IMR-90 (cell line): ENCODE results near the gene PCDHB11. TPM values are rescaled to one million over a fixed set of nuclear protein-coding genes. Genes with fewer than 3 reads are reported as not detected.
"Not testable (repeated sequence)": the region's sequence is repeated elsewhere in the genome, so short reads cannot be mapped to it uniquely, and the experiment has no call there.

Experiments used
- ATAC-seq: fragments of 200-7000 bp; cut with Tn5 transposase; 2 replicates; pipeline ENCODE4 v1.9.1; 2020; ENCODE audit warnings: low read depth, mild to moderate bottlenecking, moderate library complexity
- BruUV-seq: library from RNA; stranded (reverse); fragments of 400-500 nt; replicated peaks from 2 replicates; lab custom pipeline; 2021; lab: Mats Ljungman, UMichigan
- CTCF ChIA-PET: fragments of 300-600 bp; formaldehyde crosslinking; extraction: SDS; loops from one replicate; lab custom pipeline; 2021; ENCODE audit warnings: antibody characterized with exemption; lab: Yijun Ruan, JAX
- POLR2A ChIA-PET: fragments of 300-600 bp; sonication (Branson Sonifier 250); formaldehyde crosslinking; loops from one replicate; lab custom pipeline; 2022; ENCODE audit warnings: antibody characterized with exemption; ENCODE audit not compliant: unreplicated experiment; lab: Charles Lee
- DNase-seq: peaks from one replicate; pipeline ENCODE4 v3.0.0; 2013
- H2AFZ ChIP-seq: replicated peaks from 2 replicates; pipeline ENCODE3; 2013; ENCODE audit warnings: low read length, mild to moderate bottlenecking; ENCODE audit not compliant: poor library complexity
- H2AK5ac ChIP-seq: 2 replicates; pipeline ENCODE4 v1.6.1; 2013; ENCODE audit warnings: low read depth, low read length, inconsistent platforms
- H2AK9ac ChIP-seq: replicated peaks from 2 replicates; pipeline ENCODE3; 2013; ENCODE audit warnings: mild to moderate bottlenecking, low read depth, low read length, moderate library complexity; ENCODE audit not compliant: poor library complexity
- H2BK120ac ChIP-seq: 2 replicates; pipeline ENCODE4 v1.6.1; 2013; ENCODE audit warnings: low read depth, low read length, inconsistent platforms
- H2BK15ac ChIP-seq: 3 replicates; pipeline ENCODE4 v1.6.1; 2013; ENCODE audit warnings: low read depth, low read length, inconsistent platforms
- H2BK20ac ChIP-seq: 2 replicates; pipeline ENCODE4 v1.6.1; 2013; ENCODE audit warnings: low read depth, mild to moderate bottlenecking, inconsistent platforms, low read length, moderate library complexity
- H2BK5ac ChIP-seq: 2 replicates; pipeline ENCODE4 v1.6.1; 2013; ENCODE audit warnings: mild to moderate bottlenecking, low read depth, low read length, inconsistent platforms; ENCODE audit not compliant: poor library complexity, severe bottlenecking
- H3K14ac ChIP-seq: replicated peaks from 2 replicates; pipeline ENCODE4 v1.6.1; 2013; ENCODE audit warnings: low read depth, low read length, inconsistent platforms
- H3K18ac ChIP-seq: 2 replicates; pipeline ENCODE4 v1.6.1; 2013; ENCODE audit warnings: low read depth, low read length, control low read depth
- H3K23ac ChIP-seq: 2 replicates; pipeline ENCODE4 v1.6.1; 2013; ENCODE audit warnings: low read depth, low read length, inconsistent platforms
- H3K27ac ChIP-seq: 2 replicates; pipeline ENCODE4 v1.5.1; 2013; ENCODE audit warnings: mild to moderate bottlenecking, control low read depth, low read length; ENCODE audit not compliant: insufficient read depth
- H3K27me3 ChIP-seq: 2 replicates; pipeline ENCODE4 v1.6.1; 2013; ENCODE audit warnings: low read length; ENCODE audit not compliant: control insufficient read depth, insufficient read depth
- H3K36me3 ChIP-seq: 2 replicates; pipeline ENCODE4 v1.6.1; 2013; ENCODE audit warnings: low read length, mixed read lengths; ENCODE audit not compliant: control insufficient read depth, insufficient read depth
- H3K4ac ChIP-seq: 2 replicates; pipeline ENCODE4 v1.6.1; 2013; ENCODE audit warnings: low read depth, low read length, inconsistent platforms
- H3K4me1 ChIP-seq: 2 replicates; pipeline ENCODE4 v1.6.1; 2013; ENCODE audit warnings: low read length, mixed read lengths; ENCODE audit not compliant: control insufficient read depth, insufficient read depth
- H3K4me2 ChIP-seq: 2 replicates; pipeline ENCODE4 v1.6.1; 2013; ENCODE audit warnings: low read depth, mild to moderate bottlenecking, control low read depth, low read length, moderate library complexity
- H3K4me3 ChIP-seq: 2 replicates; pipeline ENCODE4 v1.5.1; 2013; ENCODE audit warnings: low read depth, mild to moderate bottlenecking, control low read depth, low read length, moderate library complexity; ENCODE audit not compliant: insufficient read depth
- H3K56ac ChIP-seq: 2 replicates; pipeline ENCODE4 v1.6.1; 2013; ENCODE audit warnings: low read length, inconsistent platforms; ENCODE audit not compliant: insufficient read depth; ENCODE audit errors: extremely low read depth
- H3K79me1 ChIP-seq, 2 experiments: 2 replicates each; pipeline ENCODE4 v1.6.1; 2013; ENCODE audit warnings: low read length in 2 of 2, inconsistent platforms in 1 of 2, low read depth in 1 of 2
- H3K9ac ChIP-seq: 2 replicates; pipeline ENCODE4 v1.6.1; 2013; ENCODE audit warnings: low read depth, low read length, control low read depth
- H3K9me1 ChIP-seq: 2 replicates; pipeline ENCODE4 v1.6.1; 2013; ENCODE audit warnings: low read length, inconsistent platforms; ENCODE audit not compliant: insufficient read depth
- H3K9me3 ChIP-seq: 2 replicates; pipeline ENCODE4 v1.6.1; 2013; ENCODE audit warnings: low read length; ENCODE audit not compliant: control insufficient read depth, insufficient read depth
- H4K20me1 ChIP-seq: 2 replicates; pipeline ENCODE4 v1.6.1; 2013; ENCODE audit warnings: low read length, inconsistent platforms; ENCODE audit not compliant: insufficient read depth
- H4K5ac ChIP-seq: 2 replicates; pipeline ENCODE4 v1.6.1; 2013; ENCODE audit warnings: mild to moderate bottlenecking, low read depth, low read length, control low read depth
- H4K8ac ChIP-seq, 2 experiments: 2 replicates each; pipeline ENCODE4 v1.6.1; 2013; ENCODE audit warnings: low read depth in 2 of 2, low read length in 2 of 2, control low read depth in 1 of 2, inconsistent platforms in 1 of 2
- H4K91ac ChIP-seq: 2 replicates; pipeline ENCODE4 v1.6.1; 2013; ENCODE audit warnings: low read depth, low read length, inconsistent platforms; ENCODE audit not compliant: insufficient read depth
- WGBS, 2 experiments: methylation state at CpG; one replicate each; pipeline versions ENCODE4 v1.1.5 to v1.1.7; 2013; ENCODE audit warnings: missing lambda C conversion rate in 2 of 2; ENCODE audit not compliant: insufficient read length in 1 of 2; ENCODE audit errors: extremely low coverage in 2 of 2; 5-methylcytosine and 5-hydroxymethylcytosine counted together
- dilution Hi-C: fragments of 300-500 bp; cut with HindIII; formaldehyde crosslinking; loops from one replicate; pipeline ENCODE4 v1.14.3; 2018; ENCODE audit warnings: low sequenced_read_pairs; ENCODE audit not compliant: unreplicated experiment
- in situ Hi-C: fragments of 300-500 bp; cut with MboI; formaldehyde crosslinking; loops from 3 replicates; pipeline ENCODE4 v1.14.3; 2019; ENCODE audit warnings: low sequenced_read_pairs, inconsistent platforms, mixed read lengths
- intact Hi-C: fragments of 100-400 bp; cut with micrococcal nuclease; formaldehyde crosslinking; loops from 2 replicates; pipeline ENCODE4 v1.10.0; 2022
- polyA plus RNA-seq, 3 experiments: library from polyadenylated mRNA; depleted of rRNA; stranded (reverse); fragments of >200 nt; gene quantifications; 2 replicates each; pipeline ENCODE4 v1.2.3, GENCODE V29; 2012; ENCODE audit warnings: low replicate concordance in 1 of 3
- total RNA-seq: library from RNA; depleted of rRNA; stranded (reverse); fragments of >200 nt; gene quantifications from 2 replicates; pipeline ENCODE4 v1.2.3, GENCODE V29; 2012

PCDHB11 gene
- total and polyA plus RNA-seq, 2 of the 4 experiments (the other 2 are of a cell fraction), result under 0.01 to 0.05 TPM

DNA sequence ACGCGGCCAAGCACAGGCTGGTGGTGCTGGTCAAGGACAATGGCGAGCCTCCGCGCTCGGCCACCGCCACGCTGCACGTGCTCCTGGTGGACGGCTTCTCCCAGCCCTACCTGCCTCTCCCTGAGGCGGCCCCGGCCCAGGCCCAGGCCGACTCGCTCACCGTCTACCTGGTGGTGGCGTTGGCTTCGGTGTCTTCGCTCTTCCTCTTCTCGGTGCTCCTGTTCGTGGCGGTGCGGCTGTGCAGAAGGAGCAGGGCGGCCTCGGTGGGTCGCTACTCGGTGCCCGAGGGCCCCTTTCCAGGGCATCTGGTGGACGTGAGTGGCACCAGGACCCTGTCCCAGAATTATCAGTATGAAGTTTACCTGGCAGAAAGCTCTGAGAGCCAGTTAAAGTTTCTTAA, 41.5 kb upstream of the PCDHB11 start:
- POLR2A ChIA-PET, DNase-seq, H3K9me3 ChIP-seq: not testable (repeated sequence)

More for the DNA sequence above, 41.5 kb upstream of the PCDHB11 start:
- H3K27me3 ChIP-seq, BruUV-seq, H3K4ac ChIP-seq, H3K56ac ChIP-seq, intact Hi-C loops, H2BK5ac ChIP-seq, H3K9ac ChIP-seq, H3K27ac ChIP-seq, H3K79me1 ChIP-seq, H2BK20ac ChIP-seq, H4K20me1 ChIP-seq, dilution Hi-C loops, H2AFZ ChIP-seq, H3K4me1 ChIP-seq, H3K14ac ChIP-seq, H4K8ac ChIP-seq, H3K18ac ChIP-seq, H2AK9ac ChIP-seq, H3K4me2 ChIP-seq, in situ Hi-C loops, H2AK5ac ChIP-seq, H3K23ac ChIP-seq, CTCF ChIA-PET, H4K91ac ChIP-seq, H3K9me1 ChIP-seq, H3K36me3 ChIP-seq, H2BK120ac ChIP-seq, H3K4me3 ChIP-seq, H4K5ac ChIP-seq, ATAC-seq, H2BK15ac ChIP-seq: not testable (repeated sequence)
- WGBS, 2 experiments, result 28% methylated on average over 5 of the region's 28 CpGs; no CpG with 5 or more reads in 1 of the 2 experiments
